Erythroblast (primary cell): ENCODE data around the gene LLGL1.

Source experiments
- GATA1 ChIP-seq: IDR thresholded peaks from 2 replicates; pipeline ENCODE4 v1.6.1; 2011; ENCODE audit warnings: low read depth, mild to moderate bottlenecking, control low read depth, low read length, moderate library complexity
- POLR2A ChIP-seq: IDR thresholded peaks from 2 replicates; pipeline ENCODE4 v1.6.1; 2011; ENCODE audit warnings: mild to moderate bottlenecking, low read length

- no peak for TF ChIP-seq POLR2A
- no peak for TF ChIP-seq GATA1
Measured at GRCh38 chr17:18228176-18228682, 2.8 kb downstream of the LLGL1 start.
